CD14-positive monocyte (primary cell): ENCODE data around the gene SIPA1L2. TPM values are rescaled to one million over a fixed set of nuclear protein-coding genes. Genes with fewer than 3 reads are reported as not detected.
A peak's percentile ranks its signal among the peaks of the same experiment; 100 is the strongest.

ENCODE experiments used
- DNase-seq, 3 donors: peaks; one replicate each; pipeline ENCODE4 v3.0.0-alpha.2; 2011 to 2022
- H2AFZ ChIP-seq: 2 replicates; pipeline ENCODE4 v1.6.0; 2012; ENCODE audit warnings: mild to moderate bottlenecking, low read depth, low read length, inconsistent platforms; ENCODE audit not compliant: insufficient read depth, poor library complexity, severe bottlenecking
- H3K27ac ChIP-seq, 2 donors: 1 replicate in 1 of 2; 2 replicates in 1 of 2; pipeline ENCODE4 v1.5.1; 2012 to 2013; ENCODE audit warnings: low read length in 2 of 2, control low read depth in 1 of 2, inconsistent platforms in 1 of 2, low read depth in 1 of 2, mild to moderate bottlenecking in 1 of 2
- H3K27me3 ChIP-seq, 2 donors: one replicate each; pipeline versions ENCODE4 v1.6.0 to v1.6.1; 2011 to 2013; ENCODE audit warnings: low read length in 2 of 2; ENCODE audit not compliant: control insufficient read depth in 2 of 2, insufficient read depth in 2 of 2
- H3K36me3 ChIP-seq, 2 donors: replicated peaks in 1 of 2; 1 replicate in 1 of 2; 2 replicates in 1 of 2; pipeline versions ENCODE4 v1.5.1 to v1.6.1; 2012 to 2013; ENCODE audit warnings: low read length in 2 of 2, control low read depth in 1 of 2, inconsistent platforms in 1 of 2, mild to moderate bottlenecking in 1 of 2; ENCODE audit not compliant: insufficient read depth in 2 of 2, control insufficient read depth in 1 of 2
- H3K4me1 ChIP-seq, 2 donors: 1 replicate in 1 of 2; 2 replicates in 1 of 2; pipeline versions ENCODE4 v1.5.1 to v1.6.1; 2012 to 2013; ENCODE audit warnings: low read length in 2 of 2, control low read depth in 1 of 2, inconsistent platforms in 1 of 2, mild to moderate bottlenecking in 1 of 2, moderate library complexity in 1 of 2; ENCODE audit not compliant: insufficient read depth in 2 of 2, control insufficient read depth in 1 of 2
- H3K4me2 ChIP-seq: replicated peaks from 2 replicates; pipeline ENCODE3; 2012; ENCODE audit warnings: low read length, moderate library complexity, mild to moderate bottlenecking; ENCODE audit not compliant: poor library complexity, severe bottlenecking; ENCODE audit errors: extremely low read depth
- H3K4me3 ChIP-seq, 3 experiments: fragments of 200-600 bp in 1 of 3; sonication (generic) in 1 of 3; replicated peaks in 1 of 3; 1 replicate in 2 of 3; 2 replicates in 1 of 3; pipeline ENCODE4 v1.5.1; 2011 to 2013; ENCODE audit warnings: low read length in 3 of 3, mild to moderate bottlenecking in 3 of 3, control low read depth in 2 of 3, low read depth in 2 of 3, inconsistent platforms in 1 of 3, moderate library complexity in 1 of 3
- H3K79me2 ChIP-seq: 2 replicates; pipeline ENCODE4 v1.6.0; 2012; ENCODE audit warnings: mild to moderate bottlenecking, control low read depth, inconsistent platforms, low read length, moderate library complexity; ENCODE audit not compliant: insufficient read depth
- H3K9ac ChIP-seq: 2 replicates; pipeline ENCODE4 v1.6.0; 2017; ENCODE audit warnings: low read length, mild to moderate bottlenecking; ENCODE audit not compliant: insufficient read depth, poor library complexity, severe bottlenecking
- H3K9me3 ChIP-seq, 2 donors: replicated peaks in 1 of 2; 1 replicate in 1 of 2; 2 replicates in 1 of 2; pipeline versions ENCODE4 v1.5.1 to v1.6.1; 2012 to 2013; ENCODE audit warnings: low read length in 2 of 2, control low read depth in 1 of 2; ENCODE audit not compliant: control insufficient read depth in 1 of 2, insufficient read depth in 1 of 2
- H4K20me1 ChIP-seq: 2 replicates; pipeline ENCODE4 v1.6.0; 2012; ENCODE audit warnings: mild to moderate bottlenecking, low read length, control low read depth, moderate library complexity; ENCODE audit not compliant: insufficient read depth
- H3K27ac Mint-ChIP-seq, 7 donors: one replicate each; pipeline ENCODE4 v1.8.0; 2020; ENCODE audit warnings: mild to moderate bottlenecking in 7 of 7, mixed read lengths in 7 of 7, moderate library complexity in 6 of 7, inconsistent platforms in 2 of 7
- H3K27me3 Mint-ChIP-seq, 3 donors: one replicate each; pipeline ENCODE4 v1.8.0; 2021 to 2022; ENCODE audit warnings: low read depth in 3 of 3, mild to moderate bottlenecking in 3 of 3, mixed read lengths in 3 of 3, moderate library complexity in 3 of 3, inconsistent platforms in 1 of 3
- H3K36me3 Mint-ChIP-seq, 2 donors: one replicate each; pipeline ENCODE4 v1.8.0; 2020; ENCODE audit warnings: mixed read lengths in 2 of 2, inconsistent platforms in 1 of 2, mild to moderate bottlenecking in 1 of 2
- H3K4me1 Mint-ChIP-seq: one replicate; pipeline ENCODE4 v1.8.0; 2020; ENCODE audit warnings: mild to moderate bottlenecking, mixed read lengths
- H3K4me3 Mint-ChIP-seq, 2 donors: one replicate each; pipeline ENCODE4 v1.8.0; 2020; ENCODE audit warnings: mild to moderate bottlenecking in 2 of 2, mixed read lengths in 2 of 2, moderate library complexity in 1 of 2
- H3K9me3 Mint-ChIP-seq, 7 donors: one replicate each; pipeline ENCODE4 v1.8.0; 2020 to 2022; ENCODE audit warnings: mixed read lengths in 7 of 7, mild to moderate bottlenecking in 6 of 7, moderate library complexity in 6 of 7, inconsistent platforms in 2 of 7
- CTCF ChIP-seq: fragments of 200-600 bp; IDR thresholded peaks from one replicate; pipeline ENCODE4 v1.8.0; 2022; ENCODE audit warnings: antibody characterized with exemption, mild to moderate bottlenecking
- WGBS: methylation state at CpG from one replicate; pipeline ENCODE4 v1.1.5; 2013; ENCODE audit warnings: missing lambda C conversion rate; ENCODE audit not compliant: insufficient coverage; 5-methylcytosine and 5-hydroxymethylcytosine counted together
- intact Hi-C, 2 donors: fragments of 100-400 bp; cut with micrococcal nuclease; formaldehyde crosslinking; loops; one replicate each; pipeline versions ENCODE4 v1.15.0 to v1.15.1; 2023
- polyA plus RNA-seq, 3 donors: library from polyadenylated mRNA; depleted of rRNA in 1 of 3; unstranded in 2 of 3; stranded (reverse) in 1 of 3; fragments of 300-500 nt in 2 of 3; fragments of >200 nt in 1 of 3; fragmentation: Illumina TruSeq in 2 of 3; gene quantifications; 1 replicate in 2 of 3; 2 replicates in 1 of 3; pipeline ENCODE4 v1.2.3, GENCODE V29; 2012 to 2021

Gene SIPA1L2
- polyA plus RNA-seq, 3 donors: 0.64 to 6.8 (median 1.3) TPM

DNA sequence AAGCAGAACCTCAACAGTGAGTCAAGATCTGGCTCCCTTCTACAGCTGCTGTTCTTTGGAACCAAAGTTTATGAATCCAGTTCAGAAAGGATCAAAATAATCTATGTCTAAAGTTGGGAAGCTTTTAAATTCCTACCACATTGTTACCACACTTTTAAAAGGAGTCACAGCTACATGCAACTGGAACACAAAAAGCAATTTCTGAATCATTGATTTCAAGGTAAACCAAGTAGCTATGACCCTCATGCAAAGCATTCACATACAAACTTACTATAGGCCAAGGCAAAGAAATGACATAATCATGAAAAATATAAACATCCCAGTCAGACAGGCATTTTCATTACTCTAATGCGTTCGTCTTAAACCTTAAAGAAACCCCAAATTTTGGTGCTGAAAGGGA lies 3.5 kb downstream of the SIPA1L2 start:
- no peak overlapping the region for H3K9ac ChIP-seq

DNA sequence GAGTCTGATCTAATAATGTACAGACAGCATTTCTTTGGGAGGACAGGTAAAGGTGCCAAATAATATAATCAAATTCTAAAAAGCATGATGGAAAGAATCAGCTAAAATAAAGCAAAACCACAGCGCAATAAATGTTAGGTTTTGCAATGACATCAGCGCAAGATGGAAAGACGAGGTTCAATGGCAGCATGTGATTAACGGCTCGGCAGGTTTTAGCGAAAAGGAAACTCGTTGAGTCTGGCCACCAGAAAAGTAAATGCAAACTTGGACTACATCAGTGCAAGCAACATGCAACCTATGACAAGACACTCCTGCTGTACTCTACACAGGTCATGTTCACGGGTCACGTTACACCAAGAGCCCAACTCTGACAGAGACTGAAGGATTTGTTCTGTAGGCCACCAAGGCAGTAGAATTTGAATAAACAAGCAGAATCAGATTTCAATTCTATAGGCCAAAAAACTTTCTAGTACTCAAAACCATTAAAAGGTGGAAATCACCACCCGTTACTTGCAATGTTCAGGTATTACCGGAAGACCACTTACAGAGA lies 4.5 kb downstream of the SIPA1L2 start:
- Mint-ChIP-seq H3K36me3 (peaks cover 0 to 6% of the 10 kb centered on the region in 2 donors), H3K9me3 (peaks cover 0 to 4% (median 0%) of the 10 kb centered on the region in 7 donors), H3K27ac (peak overlapping the region in 5 of 7 donors; percentile 15 to 76 (median 52)), H3K4me3 (no peak overlapping the region), H3K4me1 (peaks cover 63% of the 10 kb centered on the region), H3K27me3 (peaks cover 11 to 14% (median 12%) of the 10 kb centered on the region in 3 donors)
- Histone ChIP-seq H3K27ac (peak overlapping the region in 1 of 2 donors; percentile 23), H3K79me2 (peaks cover 27% of the 10 kb centered on the region), H3K27me3 (peaks cover 6 to 8% of the 10 kb centered on the region in 2 donors), H3K9me3 (no peaks in the 10 kb centered on the region), H3K4me3 (peak overlapping the region in 1 of 3 experiments; percentile 39), H2AFZ (no peak overlapping the region), H3K36me3 (no peaks in the 10 kb centered on the region), H3K9ac (no peak overlapping the region), H3K4me1 (peaks cover 44 to 64% of the 10 kb centered on the region in 2 donors), H3K4me2 (peak overlapping the region; percentile 35), H4K20me1 (no peaks in the 10 kb centered on the region)
- intact Hi-C loops: loop anchor here (5.0 to 10.0 kb wide), 3 partner anchors 33 to 489 kb away; no protein-coding TSS in a partner anchor
- 100% methylated on average over 1 of the region's 11 CpGs for WGBS
- DNase-seq: no peak
- TF ChIP-seq CTCF: no peak

More for the DNA sequence above, 3.5 kb downstream of the SIPA1L2 start:
- no peak overlapping the region for H2AFZ ChIP-seq
- Mint-ChIP-seq H3K27ac (no peak overlapping the region), H3K4me1 (peaks cover 60% of the 10 kb centered on the region), H3K36me3 (peaks cover 0 to 6% of the 10 kb centered on the region in 2 donors), H3K27me3 (peaks cover 11 to 14% (median 12%) of the 10 kb centered on the region in 3 donors), H3K4me3 (no peak overlapping the region), H3K9me3 (peaks cover 0 to 4% (median 0%) of the 10 kb centered on the region in 7 donors)
- peaks cover 26% of the 10 kb centered on the region for H3K79me2 ChIP-seq
- H3K9me3 ChIP-seq: no peaks in the 10 kb centered on the region
- H3K4me2 ChIP-seq: no peak overlapping the region
- intact Hi-C loops: loop anchor here (5.0 to 10.0 kb wide), 3 partner anchors 34 to 488 kb away; no protein-coding TSS in a partner anchor
- H3K4me1 ChIP-seq: peaks cover 44 to 62% of the 10 kb centered on the region in 2 donors
- TF ChIP-seq CTCF: no peak
- no peaks in the 10 kb centered on the region for H3K36me3 ChIP-seq
- H3K27ac ChIP-seq: no peak overlapping the region
- no peak for DNase-seq
- peaks cover 6 to 8% of the 10 kb centered on the region in 2 donors for H3K27me3 ChIP-seq
- no peak overlapping the region for H3K4me3 ChIP-seq
- no CpG with 5 or more reads among the region's 2 CpGs for WGBS
- H4K20me1 ChIP-seq: no peaks in the 10 kb centered on the region
